ENCODE data around the gene RYR1. TPM values are rescaled to one million over a fixed set of nuclear protein-coding genes. Genes with fewer than 3 reads are reported as not detected.
"Not testable (repeated sequence)": the region's sequence is repeated elsewhere in the genome, so short reads cannot be mapped to it uniquely, and the experiment has no call there.

The RYR1 gene
- total RNA-seq, 1 experiment from 2014 or later, result 0.45 TPM

DNA sequence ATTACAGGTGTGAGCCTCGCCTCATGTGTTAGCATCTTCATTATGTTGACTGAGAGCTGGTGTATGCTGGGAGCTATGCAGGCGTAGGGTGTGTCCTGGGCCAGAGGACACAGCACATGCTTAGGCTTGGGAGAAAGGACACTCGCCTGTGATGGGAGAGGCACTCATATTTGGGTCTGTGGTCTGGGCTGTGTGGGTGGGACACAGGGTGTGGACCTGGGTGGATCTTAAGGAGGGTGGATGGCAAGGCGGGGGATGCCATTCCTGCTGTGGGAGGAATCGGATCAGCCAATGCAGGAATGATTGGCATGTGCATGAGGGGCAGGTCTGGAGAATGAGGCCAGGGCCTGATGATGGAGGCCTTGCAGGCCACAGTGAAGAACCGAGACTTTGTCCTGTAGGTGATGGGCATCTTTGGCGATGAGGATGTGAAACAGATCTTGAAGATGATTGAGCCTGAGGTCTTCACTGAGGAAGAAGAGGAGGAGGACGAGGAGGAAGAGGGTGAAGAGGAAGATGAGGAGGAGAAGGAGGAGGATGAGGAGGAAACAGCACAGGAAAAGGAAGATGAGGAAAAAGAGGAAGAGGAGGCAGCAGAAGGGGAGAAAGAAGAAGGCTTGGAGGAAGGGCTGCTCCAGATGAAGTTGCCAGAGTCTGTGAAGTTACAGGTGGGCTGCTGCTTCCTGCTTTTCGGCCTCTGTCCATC is 55.4 kb downstream of the RYR1 start:
- Histone ChIP-seq H3K27ac (ENCODE audit: low read length) (no peak overlapping the region), H3K4me1 (ENCODE audit: low read length) (peaks cover 9% of the 10 kb centered on the region), H3K79me2 (ENCODE audit: low read length) (no peaks in the 10 kb centered on the region), H2AFZ (ENCODE audit: low read length) (no peak overlapping the region), H3K9me3 (ENCODE audit: low read length) (no peaks in the 10 kb centered on the region; the same call in 1 of the 2 replicates), H3K27me3 (ENCODE audit: low read length) (no peaks in the 10 kb centered on the region), H3K9me2 (replicated peaks; ENCODE audit: insufficient read depth, low read length) (no peaks in the 10 kb centered on the region), H3K36me3 (ENCODE audit: insufficient read depth, low read length) (no peaks in the 10 kb centered on the region), H3K4me3 (ENCODE audit: low read length) (no peak overlapping the region), H3K4me2 (ENCODE audit: low read depth, low read length, poor library complexity, severe bottlenecking) (no peak overlapping the region), H3K9ac (ENCODE audit: low read length) (no peak overlapping the region), H4K20me1 (ENCODE audit: insufficient read depth, low read depth, low read length) (no peaks in the 10 kb centered on the region)
- DNase-seq, result no peak

DNA sequence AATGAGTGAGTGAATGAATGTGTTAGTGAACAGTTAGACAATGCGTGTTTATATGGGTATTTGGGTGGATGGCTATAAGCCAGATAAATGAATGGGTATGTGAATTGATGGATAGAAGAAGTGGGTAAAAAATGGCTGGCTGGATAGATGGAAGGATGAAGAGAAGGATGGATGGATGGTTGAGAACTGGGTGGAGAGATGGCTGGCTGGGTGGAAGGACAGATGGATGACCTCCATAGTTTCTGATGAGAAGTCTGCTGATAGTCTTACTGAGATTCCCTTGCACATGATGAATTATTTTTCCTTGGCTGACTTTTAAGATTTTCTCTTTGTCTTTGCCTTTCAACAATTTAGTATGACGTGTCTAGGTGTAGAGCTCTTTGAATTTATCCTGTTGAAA is 57.4 kb downstream of the RYR1 start:
- Histone ChIP-seq H3K79me2 (ENCODE audit: low read length) (no peaks in the 10 kb centered on the region), H3K9me3 (ENCODE audit: low read length) (no peaks in the 10 kb centered on the region; the same call in 1 of the 2 replicates), H3K27me3 (ENCODE audit: low read length) (no peaks in the 10 kb centered on the region), H4K20me1 (ENCODE audit: insufficient read depth, low read depth, low read length) (no peaks in the 10 kb centered on the region), H3K9ac (ENCODE audit: low read length) (no peak overlapping the region), H3K4me2 (ENCODE audit: low read depth, low read length, poor library complexity, severe bottlenecking) (no peak overlapping the region), H3K4me1 (ENCODE audit: low read length) (peaks cover 9% of the 10 kb centered on the region), H2AFZ (ENCODE audit: low read length) (no peak overlapping the region), H3K36me3 (ENCODE audit: insufficient read depth, low read length) (no peaks in the 10 kb centered on the region), H3K27ac (ENCODE audit: low read length) (no peak overlapping the region), H3K4me3 (ENCODE audit: low read length) (no peak overlapping the region), H3K9me2 (replicated peaks; ENCODE audit: insufficient read depth, low read length) (no peaks in the 10 kb centered on the region)
- no peak for DNase-seq

DNA sequence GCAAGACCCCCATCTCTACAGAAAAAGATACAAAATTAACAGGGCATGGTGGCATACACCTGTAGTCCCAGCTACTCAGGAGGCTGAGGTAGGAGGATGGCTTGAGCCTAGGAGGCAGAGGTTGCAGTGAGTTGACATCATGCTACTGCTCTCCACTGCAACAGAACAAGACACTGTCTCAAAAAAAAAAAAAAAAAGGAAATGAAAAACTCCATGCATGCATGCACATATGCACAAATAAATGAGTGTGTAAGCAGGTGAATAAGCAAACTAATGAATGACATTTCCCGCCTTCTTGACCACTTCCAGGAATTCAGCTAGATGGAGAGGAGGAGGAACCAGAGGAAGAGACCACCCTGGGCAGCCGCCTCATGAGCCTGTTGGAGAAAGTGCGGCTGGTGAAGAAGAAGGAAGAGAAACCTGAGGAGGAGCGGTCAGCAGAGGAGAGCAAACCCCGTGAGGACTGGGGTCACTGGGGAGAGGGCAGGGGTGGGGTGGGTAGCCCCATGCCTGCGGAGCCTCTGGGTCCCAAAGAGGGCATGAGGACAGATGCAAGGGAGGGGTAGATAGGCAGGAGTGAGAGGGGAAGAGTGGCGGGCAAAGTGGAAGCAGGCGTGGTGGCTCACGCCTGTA is 58.8 kb downstream of the RYR1 start:
- Histone ChIP-seq H4K20me1 (ENCODE audit: insufficient read depth, low read depth, low read length) (no peaks in the 10 kb centered on the region), H3K9me3 (ENCODE audit: low read length) (no peaks in the 10 kb centered on the region; the same call in 1 of the 2 replicates), H3K79me2 (ENCODE audit: low read length) (no peaks in the 10 kb centered on the region), H3K27me3 (ENCODE audit: low read length) (no peaks in the 10 kb centered on the region), H3K4me2 (ENCODE audit: low read depth, low read length, poor library complexity, severe bottlenecking) (peak overlapping the region; percentile 32), H3K4me1 (ENCODE audit: low read length) (peaks cover 9% of the 10 kb centered on the region), H2AFZ (ENCODE audit: low read length) (no peak overlapping the region), H3K9me2 (replicated peaks; ENCODE audit: insufficient read depth, low read length) (no peaks in the 10 kb centered on the region), H3K36me3 (ENCODE audit: insufficient read depth, low read length) (no peaks in the 10 kb centered on the region), H3K4me3 (ENCODE audit: low read length) (no peak overlapping the region), H3K9ac (ENCODE audit: low read length) (no peak overlapping the region), H3K27ac (ENCODE audit: low read length) (no peak overlapping the region)
- peak; percentile 49 for DNase-seq

DNA sequence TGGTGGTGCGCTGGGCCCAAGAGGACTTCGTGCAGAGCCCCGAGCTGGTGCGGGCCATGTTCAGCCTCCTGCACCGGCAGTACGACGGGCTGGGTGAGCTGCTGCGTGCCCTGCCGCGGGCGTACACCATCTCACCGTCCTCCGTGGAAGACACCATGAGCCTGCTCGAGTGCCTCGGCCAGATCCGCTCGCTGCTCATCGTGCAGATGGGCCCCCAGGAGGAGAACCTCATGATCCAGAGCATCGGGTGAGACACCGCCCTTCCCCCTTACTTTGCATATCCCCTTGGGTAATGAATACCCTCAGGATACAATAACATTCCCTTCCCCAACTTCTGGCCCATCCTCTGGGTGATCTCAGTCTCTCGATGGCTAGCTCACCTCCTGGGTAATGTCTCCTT is 60.9 kb downstream of the RYR1 start:
- no peak overlapping the region for H3K4me3 ChIP-seq (ENCODE audit: low read length)
- no peaks in the 10 kb centered on the region for H4K20me1 ChIP-seq (ENCODE audit: insufficient read depth, low read depth, low read length)
- no peaks in the 10 kb centered on the region for H3K79me2 ChIP-seq (ENCODE audit: low read length)
- H3K27ac ChIP-seq (ENCODE audit: low read length), result no peak overlapping the region
- no peak overlapping the region for H3K9ac ChIP-seq (ENCODE audit: low read length)
- peaks cover 9% of the 10 kb centered on the region for H3K4me1 ChIP-seq (ENCODE audit: low read length)
- no peaks in the 10 kb centered on the region for H3K9me2 ChIP-seq (replicated peaks; ENCODE audit: insufficient read depth, low read length)
- no peak overlapping the region for H3K4me2 ChIP-seq (ENCODE audit: low read depth, low read length, poor library complexity, severe bottlenecking)
- no peaks in the 10 kb centered on the region; the same call in 1 of the 2 replicates for H3K9me3 ChIP-seq (ENCODE audit: low read length)
- H3K27me3 ChIP-seq (ENCODE audit: low read length), result no peaks in the 10 kb centered on the region
- H3K36me3 ChIP-seq (ENCODE audit: insufficient read depth, low read length), result no peaks in the 10 kb centered on the region
- no peak overlapping the region for H2AFZ ChIP-seq (ENCODE audit: low read length)
- no peak for DNase-seq

DNA sequence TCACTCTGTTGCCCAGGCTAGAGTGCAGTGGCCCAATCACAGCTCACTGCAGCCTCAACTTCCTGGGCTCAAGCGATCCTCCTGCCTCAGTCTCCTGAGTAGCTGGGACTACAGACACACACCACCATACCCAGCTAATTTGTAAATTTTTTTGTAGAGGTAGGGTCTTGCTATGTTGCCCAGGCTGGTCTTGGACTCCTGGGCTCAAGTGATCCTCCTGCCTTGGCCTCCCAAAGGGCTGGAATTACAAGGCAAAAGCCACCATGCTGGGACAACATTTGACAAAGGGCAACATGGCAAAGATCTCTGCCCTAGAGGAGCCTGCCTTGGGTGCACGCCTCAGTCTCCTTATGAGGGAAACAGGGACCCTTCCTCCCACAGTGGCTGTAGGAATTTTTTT is 61.9 kb downstream of the RYR1 start:
- not testable (repeated sequence) for H3K9me2 ChIP-seq (replicated peaks; ENCODE audit: insufficient read depth, low read length); H4K20me1 ChIP-seq (ENCODE audit: insufficient read depth, low read depth, low read length); H3K36me3 ChIP-seq (ENCODE audit: insufficient read depth, low read length); H3K4me2 ChIP-seq (ENCODE audit: low read depth, low read length, poor library complexity, severe bottlenecking); H3K9me3 ChIP-seq (ENCODE audit: low read length); H3K27me3 ChIP-seq (ENCODE audit: low read length); H3K27ac ChIP-seq (ENCODE audit: low read length); H3K79me2 ChIP-seq (ENCODE audit: low read length); H3K4me3 ChIP-seq (ENCODE audit: low read length); H2AFZ ChIP-seq (ENCODE audit: low read length); H3K9ac ChIP-seq (ENCODE audit: low read length); H3K4me1 ChIP-seq (ENCODE audit: low read length); DNase-seq

DNA sequence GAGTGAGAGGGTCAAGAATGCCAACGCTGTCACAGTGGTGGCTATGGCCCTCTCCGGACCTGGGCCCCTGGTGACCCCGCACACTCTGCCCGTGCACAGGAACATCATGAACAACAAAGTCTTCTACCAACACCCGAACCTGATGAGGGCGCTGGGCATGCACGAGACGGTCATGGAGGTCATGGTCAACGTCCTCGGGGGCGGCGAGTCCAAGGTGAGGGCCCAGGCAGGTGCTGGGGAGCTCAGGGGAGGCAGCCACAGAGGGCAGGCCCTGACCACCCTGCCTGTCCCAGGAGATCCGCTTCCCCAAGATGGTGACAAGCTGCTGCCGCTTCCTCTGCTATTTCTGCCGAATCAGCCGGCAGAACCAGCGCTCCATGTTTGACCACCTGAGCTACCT is 62.6 kb downstream of the RYR1 start:
- H2AFZ ChIP-seq (ENCODE audit: low read length), result no peak overlapping the region
- H3K27me3 ChIP-seq (ENCODE audit: low read length), result no peaks in the 10 kb centered on the region
- H3K4me1 ChIP-seq (ENCODE audit: low read length), result peaks cover 9% of the 10 kb centered on the region
- H4K20me1 ChIP-seq (ENCODE audit: insufficient read depth, low read depth, low read length), result no peaks in the 10 kb centered on the region
- no peaks in the 10 kb centered on the region; the same call in 1 of the 2 replicates for H3K9me3 ChIP-seq (ENCODE audit: low read length)
- H3K9ac ChIP-seq (ENCODE audit: low read length), result no peak overlapping the region
- no peaks in the 10 kb centered on the region for H3K36me3 ChIP-seq (ENCODE audit: insufficient read depth, low read length)
- H3K9me2 ChIP-seq (replicated peaks; ENCODE audit: insufficient read depth, low read length), result no peaks in the 10 kb centered on the region
- H3K4me3 ChIP-seq (ENCODE audit: low read length), result no peak overlapping the region
- DNase-seq, result no peak
- H3K27ac ChIP-seq (ENCODE audit: low read length), result no peak overlapping the region
- no peak overlapping the region for H3K4me2 ChIP-seq (ENCODE audit: low read depth, low read length, poor library complexity, severe bottlenecking)
- no peaks in the 10 kb centered on the region for H3K79me2 ChIP-seq (ENCODE audit: low read length)

DNA sequence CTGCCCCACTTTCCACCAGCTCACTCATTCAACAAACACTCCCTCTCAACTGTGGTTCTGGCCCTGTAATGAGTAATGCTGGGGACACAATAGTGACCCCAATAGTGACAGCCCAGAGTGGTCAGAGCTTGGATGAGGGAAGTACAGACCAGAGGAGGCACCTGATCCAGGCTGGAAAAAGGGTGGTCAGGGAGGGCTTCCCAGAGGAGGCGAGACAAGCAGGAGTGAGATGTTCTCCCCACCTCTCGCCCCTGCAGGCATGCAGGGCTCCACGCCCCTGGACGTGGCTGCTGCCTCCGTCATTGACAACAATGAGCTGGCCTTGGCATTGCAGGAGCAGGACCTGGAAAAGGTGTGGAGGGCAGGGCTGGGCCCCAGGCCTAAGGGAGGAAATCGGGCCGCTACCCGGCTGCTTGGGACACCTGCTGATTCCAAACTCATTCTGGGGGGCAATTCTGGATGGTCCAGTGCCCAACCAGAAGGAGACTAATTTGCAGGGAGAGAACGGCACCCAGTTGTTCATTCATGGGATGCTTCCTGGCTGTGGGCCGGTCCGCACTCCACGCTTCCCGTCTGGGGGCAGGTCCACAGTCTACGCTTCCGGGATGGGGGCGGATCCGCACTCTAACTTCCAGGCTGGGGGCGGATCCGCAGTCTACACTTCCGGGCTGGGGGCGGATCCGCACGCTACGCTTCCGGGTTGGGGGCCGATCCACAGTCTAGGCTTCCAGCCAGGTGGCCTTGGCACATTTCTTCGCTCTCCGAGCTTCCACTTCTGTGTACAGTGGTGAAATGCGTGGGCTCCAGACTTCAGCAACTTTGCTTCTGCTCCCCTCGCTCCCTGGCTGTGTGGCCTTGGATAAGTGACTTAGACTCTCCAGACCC is 63.4 kb downstream of the RYR1 start:
- peaks cover 8% of the 10 kb centered on the region for H3K4me1 ChIP-seq (ENCODE audit: low read length)
- H2AFZ ChIP-seq (ENCODE audit: low read length), result no peak overlapping the region
- H3K27me3 ChIP-seq (ENCODE audit: low read length), result no peaks in the 10 kb centered on the region
- no peaks in the 10 kb centered on the region for H3K36me3 ChIP-seq (ENCODE audit: insufficient read depth, low read length)
- H3K27ac ChIP-seq (ENCODE audit: low read length), result no peak overlapping the region
- no peaks in the 10 kb centered on the region for H3K79me2 ChIP-seq (ENCODE audit: low read length)
- no peak overlapping the region for H3K4me3 ChIP-seq (ENCODE audit: low read length)
- H3K9me2 ChIP-seq (replicated peaks; ENCODE audit: insufficient read depth, low read length), result no peaks in the 10 kb centered on the region
- DNase-seq, result no peak
- no peak overlapping the region for H3K4me2 ChIP-seq (ENCODE audit: low read depth, low read length, poor library complexity, severe bottlenecking)
- H3K9me3 ChIP-seq (ENCODE audit: low read length), result no peaks in the 10 kb centered on the region
- H3K9ac ChIP-seq (ENCODE audit: low read length), result no peak overlapping the region
- H4K20me1 ChIP-seq (ENCODE audit: insufficient read depth, low read depth, low read length), result no peaks in the 10 kb centered on the region

DNA sequence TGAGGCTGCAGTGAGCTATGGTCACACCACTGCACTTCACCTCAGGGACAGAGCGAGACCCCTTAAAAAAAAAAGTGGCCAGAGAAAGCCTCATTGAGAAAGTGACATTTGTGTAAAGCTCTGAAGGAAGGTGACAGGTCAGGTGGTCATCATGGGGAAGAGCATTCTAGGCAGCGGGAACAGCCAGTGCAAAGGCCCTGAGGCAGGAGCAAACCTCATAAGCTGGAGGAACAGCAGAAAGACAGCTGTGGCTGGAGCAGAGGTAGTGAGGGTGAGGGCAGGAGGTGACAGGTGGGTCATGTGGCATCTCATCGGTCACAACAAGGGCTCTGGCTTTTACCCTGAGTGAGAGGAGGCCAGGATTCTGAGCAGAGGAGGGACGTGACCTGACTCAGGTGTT is 64.4 kb downstream of the RYR1 start:
- Histone ChIP-seq H3K79me2 (ENCODE audit: low read length) (no peaks in the 10 kb centered on the region), H3K27me3 (ENCODE audit: low read length) (no peaks in the 10 kb centered on the region), H3K9me3 (ENCODE audit: low read length) (no peaks in the 10 kb centered on the region), H3K9me2 (replicated peaks; ENCODE audit: insufficient read depth, low read length) (no peaks in the 10 kb centered on the region), H3K4me1 (ENCODE audit: low read length) (no peaks in the 10 kb centered on the region), H3K4me2 (ENCODE audit: low read depth, low read length, poor library complexity, severe bottlenecking) (no peak overlapping the region), H3K4me3 (ENCODE audit: low read length) (no peak overlapping the region), H3K9ac (ENCODE audit: low read length) (no peak overlapping the region), H3K27ac (ENCODE audit: low read length) (no peak overlapping the region), H2AFZ (ENCODE audit: low read length) (no peak overlapping the region), H3K36me3 (ENCODE audit: insufficient read depth, low read length) (no peaks in the 10 kb centered on the region), H4K20me1 (ENCODE audit: insufficient read depth, low read depth, low read length) (no peaks in the 10 kb centered on the region)
- no peak for DNase-seq

Measured in Karpas-422 (cell line).